PFSK-1 (cell line): Measurements from ENCODE around the gene PHLDA3.

Experiments
- FOXP2 ChIP-seq: optimal IDR thresholded peaks from 2 replicates; pipeline ENCODE3; 2011; ENCODE audit warnings: borderline replicate concordance, control low read depth, inconsistent platforms; ENCODE audit not compliant: insufficient read depth; ENCODE audit errors: extremely low read length, extremely low read depth
- POLR2AphosphoS5 ChIP-seq: IDR thresholded peaks from 2 replicates; pipeline ENCODE4 v1.6.1; 2012; ENCODE audit warnings: low read depth, mild to moderate bottlenecking, control low read depth, low read length, moderate library complexity
- REST ChIP-seq, 2 experiments: IDR thresholded peaks; 2 replicates each; pipeline versions ENCODE4 v1.6.1 to v1.8.0; 2011 to 2012; ENCODE audit warnings: low read depth in 2 of 2, low read length in 2 of 2, control low read depth in 1 of 2, inconsistent platforms in 1 of 2, mild to moderate bottlenecking in 1 of 2, moderate library complexity in 1 of 2; ENCODE audit not compliant: insufficient read depth in 1 of 2
- SIN3A ChIP-seq: IDR thresholded peaks from 2 replicates; pipeline ENCODE4 v1.6.1; 2012; ENCODE audit warnings: mild to moderate bottlenecking, low read length, moderate library complexity, borderline replicate concordance; ENCODE audit not compliant: insufficient read depth
- TAF1 ChIP-seq: IDR thresholded peaks from 2 replicates; pipeline ENCODE4 v1.6.1; 2012; ENCODE audit warnings: low read length, control low read depth, borderline replicate concordance; ENCODE audit not compliant: insufficient read depth

PHLDA3 gene

DNA sequence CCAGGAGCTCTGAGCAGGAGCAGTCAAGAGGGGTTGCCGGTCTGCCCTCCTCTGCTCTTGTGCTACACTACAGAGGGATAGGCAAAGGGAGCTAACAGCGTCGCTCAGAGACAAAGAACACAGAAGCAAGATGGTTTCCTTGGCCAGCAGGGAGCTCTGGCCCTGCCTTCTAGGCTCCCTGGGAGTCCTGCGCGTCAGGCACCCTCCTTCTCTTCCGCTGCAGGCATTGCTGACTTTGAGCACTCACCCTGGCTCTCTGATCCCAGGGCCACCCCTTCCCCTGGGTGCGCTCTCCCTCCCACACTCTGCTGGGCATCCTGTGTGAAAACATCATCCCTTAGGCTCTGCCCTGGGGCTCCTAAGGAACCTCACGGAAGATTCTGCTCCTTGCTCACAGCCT, 47.9 kb downstream of the PHLDA3 start:
- no peak for TF ChIP-seq TAF1
- no peak for TF ChIP-seq SIN3A
- no peak for TF ChIP-seq POLR2AphosphoS5
- TF ChIP-seq REST (IDR thresholded peaks at IDR 0.05; ENCODE audit: insufficient read depth in 1 of 2, low read depth in 2 of 2, low read length in 2 of 2) = no peak
- no peak for TF ChIP-seq FOXP2

DNA sequence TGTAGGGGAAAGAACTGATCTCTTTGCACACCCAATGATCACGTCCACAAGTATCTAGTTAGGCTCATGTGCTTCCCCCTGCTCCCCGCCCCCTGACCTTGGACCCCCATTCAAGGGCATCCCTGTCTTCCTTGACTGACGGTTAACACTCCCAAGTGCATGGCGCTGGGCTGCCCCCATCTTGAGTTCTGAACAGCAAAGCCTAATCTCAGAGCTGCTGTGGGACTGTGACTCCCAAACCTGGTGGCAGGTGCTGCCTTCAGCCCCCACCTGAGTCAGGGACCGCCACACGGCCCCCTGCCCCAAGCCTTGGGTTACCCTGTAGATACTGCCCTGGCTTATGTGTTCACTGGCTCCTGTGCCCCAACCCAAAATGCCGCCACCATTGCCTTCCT, 48.4 kb downstream of the PHLDA3 start:
- TF ChIP-seq FOXP2 (no peak), POLR2AphosphoS5 (no peak), SIN3A (no peak), REST (IDR thresholded peaks at IDR 0.05; ENCODE audit: insufficient read depth in 1 of 2, low read depth in 2 of 2, low read length in 2 of 2) (no peak), TAF1 (no peak)

- no peak for TF ChIP-seq SIN3A
- no peak for TF ChIP-seq TAF1
- no peak for TF ChIP-seq FOXP2
- no peak for TF ChIP-seq REST (IDR thresholded peaks at IDR 0.05; ENCODE audit: insufficient read depth in 1 of 2, low read depth in 2 of 2, low read length in 2 of 2)
- TF ChIP-seq POLR2AphosphoS5 = no peak
Measured at GRCh38 chr1:201419746-201420607, 49.0 kb downstream of the PHLDA3 start.

DNA sequence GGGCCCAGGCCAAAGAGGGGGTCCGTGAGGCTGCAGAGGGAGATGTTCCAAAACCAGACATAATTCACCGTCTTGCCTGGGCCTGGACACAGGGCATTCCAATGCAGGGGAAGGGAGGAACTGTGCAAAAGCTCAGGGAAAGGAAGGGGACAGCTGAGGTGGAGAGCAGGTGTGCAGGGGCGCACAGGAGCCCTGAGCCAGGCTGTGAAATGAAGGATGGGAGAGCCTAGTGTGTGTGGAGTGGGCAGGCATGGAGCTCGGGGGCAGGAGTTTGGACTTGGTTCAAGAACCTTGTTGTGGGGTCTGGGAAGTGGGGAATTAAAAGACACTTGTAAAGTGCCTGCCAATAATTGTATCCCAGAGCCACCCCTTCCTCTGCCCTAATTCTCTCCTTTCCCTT, 49.7 kb downstream of the PHLDA3 start:
- no peak for TF ChIP-seq POLR2AphosphoS5
- TF ChIP-seq TAF1 = no peak
- TF ChIP-seq FOXP2 = no peak
- TF ChIP-seq SIN3A = no peak

- TF ChIP-seq SIN3A = no peak
- TF ChIP-seq TAF1 = no peak
- no peak for TF ChIP-seq POLR2AphosphoS5
- no peak for TF ChIP-seq REST (IDR thresholded peaks at IDR 0.05; ENCODE audit: insufficient read depth in 1 of 2, low read depth in 2 of 2, low read length in 2 of 2)
- TF ChIP-seq FOXP2 = no peak
Measured at GRCh38 chr1:201418461-201418860, 50.5 kb downstream of the PHLDA3 start.
